SKM-1 (cell line): ENCODE data around the gene NAA16.
"Not testable (repeated sequence)": the region's sequence is repeated elsewhere in the genome, so short reads cannot be mapped to it uniquely, and the experiment has no call there.

Source experiments
- DNase-seq: peaks from one replicate; lab custom pipeline; 2025; ENCODE audit not compliant: unreplicated experiment; lab: John Stamatoyannopoulos, UW

The NAA16 gene

GRCh38 chr13:41403983-41404382 lies 92.9 kb downstream of the NAA16 start:
- no peak for DNase-seq

DNA sequence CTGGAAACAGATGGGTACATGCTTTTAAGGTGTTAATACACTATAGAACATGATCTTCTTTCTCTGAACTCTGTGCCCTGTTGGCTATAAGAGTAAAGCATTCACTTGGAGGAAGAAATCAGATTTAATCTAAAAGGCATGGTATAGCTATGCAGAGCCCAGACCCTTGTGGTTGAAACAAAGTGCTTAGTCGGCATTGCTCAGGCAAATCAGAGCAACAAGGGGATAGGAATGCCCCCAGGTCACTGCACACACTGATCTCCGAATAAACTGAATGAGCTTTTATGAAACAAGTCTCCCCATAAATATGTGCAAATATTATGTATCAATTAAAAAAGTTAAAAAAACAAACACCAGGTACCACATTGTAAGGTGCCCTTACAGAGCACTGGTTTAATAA lies 94.3 kb downstream of the NAA16 start:
- no peak for DNase-seq

GRCh38 chr13:41407380-41407779 lies 96.3 kb downstream of the NAA16 start:
- DNase-seq: no peak

GRCh38 chr13:41408121-41408520 lies 97.1 kb downstream of the NAA16 start:
- DNase-seq: no peak

- DNase-seq: no peak
Measured at GRCh38 chr13:41408746-41409145, 97.7 kb downstream of the NAA16 start.

DNA sequence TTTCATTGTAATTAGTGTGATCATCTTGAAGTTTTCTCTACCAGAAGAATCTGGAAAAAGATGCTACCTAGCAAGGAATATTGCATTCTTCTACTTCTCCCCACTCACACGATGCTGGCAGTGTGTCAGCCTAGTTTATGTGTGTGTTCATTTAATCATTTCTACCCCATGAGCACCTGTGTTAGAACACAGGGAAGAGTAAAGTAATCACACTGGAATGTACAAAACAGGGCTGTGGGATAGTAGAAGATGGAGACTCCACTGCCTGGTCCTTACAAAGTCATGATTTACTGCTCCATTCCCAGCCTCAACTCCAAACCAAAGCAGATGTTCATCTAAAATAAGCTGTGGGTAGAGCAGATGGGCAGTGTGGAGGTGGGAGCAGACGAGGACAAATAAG lies 98.5 kb downstream of the NAA16 start:
- no peak for DNase-seq

DNA sequence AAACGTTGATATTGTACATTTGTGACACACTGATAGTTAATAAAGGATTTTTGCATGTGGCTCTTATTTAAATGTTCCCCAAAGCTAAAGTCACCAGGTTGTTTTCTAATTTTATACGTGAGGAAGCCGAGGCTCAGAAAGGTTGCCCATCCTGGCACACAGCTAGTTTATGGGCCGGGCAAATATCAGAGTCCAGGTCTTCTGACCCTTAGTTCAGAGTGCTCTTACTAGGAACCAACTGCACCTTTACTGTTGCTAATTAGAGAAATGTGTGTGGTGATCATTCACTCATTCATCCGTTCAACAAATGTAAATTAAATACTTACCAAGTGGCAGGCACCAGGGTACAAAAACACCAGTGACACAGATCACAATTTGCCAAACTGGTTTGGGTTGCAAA lies 100.0 kb downstream of the NAA16 start:
- DNase-seq: no peak

DNA sequence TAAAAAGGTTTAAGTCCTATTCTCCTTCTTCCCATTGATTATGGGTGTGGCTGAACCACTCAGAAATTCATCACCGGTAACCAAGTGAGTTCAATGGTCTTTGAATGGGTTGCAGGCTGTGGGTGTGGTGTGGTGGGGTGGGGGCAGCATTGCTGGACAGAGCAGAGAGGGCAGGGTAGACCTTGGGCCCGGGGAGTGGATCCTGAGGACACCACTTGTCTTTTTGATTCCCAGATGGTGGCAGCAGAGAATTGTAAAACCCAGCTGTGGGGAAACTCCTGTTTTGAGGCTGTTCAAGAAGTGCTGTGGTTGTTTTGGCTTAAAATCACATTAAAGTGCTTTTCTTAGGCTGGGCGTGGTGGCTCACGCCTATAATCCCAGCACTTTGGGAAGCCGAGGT lies 100.5 kb downstream of the NAA16 start:
- no peak for DNase-seq

- DNase-seq: no peak
Measured at GRCh38 chr13:41413872-41414271, 102.8 kb downstream of the NAA16 start.

DNA sequence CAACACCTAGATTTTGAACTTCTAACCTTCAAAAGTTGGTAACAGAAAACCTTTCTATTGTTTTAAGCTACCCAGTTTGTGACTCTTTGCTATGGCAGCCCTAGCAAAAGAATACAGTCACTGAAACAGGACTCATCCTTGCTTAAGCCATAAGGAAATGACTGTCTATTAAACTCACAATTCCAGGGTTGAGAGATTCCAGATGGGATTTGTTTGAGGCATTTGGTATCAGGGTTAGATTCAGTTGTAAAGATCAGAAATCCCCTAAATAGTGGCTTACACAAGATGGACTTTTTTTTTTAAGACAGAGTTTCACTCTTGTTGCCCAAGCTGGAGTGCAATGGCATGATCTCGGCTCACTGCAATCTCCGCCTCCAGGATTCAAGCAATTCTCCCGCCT lies 105.2 kb downstream of the NAA16 start:
- DNase-seq: no peak

GRCh38 chr13:41418027-41418426 lies 107.0 kb downstream of the NAA16 start:
- no peak for DNase-seq

DNA sequence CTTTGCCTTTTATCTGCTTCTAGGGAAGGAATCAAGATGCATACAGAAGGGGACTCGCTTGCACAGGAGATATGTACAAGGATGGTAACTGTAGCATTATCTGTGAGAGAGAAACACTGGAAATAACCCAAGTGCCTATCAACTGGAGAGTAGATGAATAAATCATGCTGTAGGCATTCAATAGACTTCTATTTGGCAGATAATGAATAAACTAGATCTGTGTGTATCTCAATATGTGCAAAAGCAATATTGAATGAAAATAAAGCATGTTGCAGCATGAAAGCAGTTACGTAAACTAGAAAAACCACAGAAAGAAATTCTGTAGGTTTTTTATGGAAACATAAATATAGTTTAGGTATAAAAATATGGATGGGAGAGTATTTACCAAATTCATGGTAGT lies 107.7 kb downstream of the NAA16 start:
- DNase-seq: no peak

- DNase-seq: no peak
Measured at GRCh38 chr13:41419206-41419605, 108.1 kb downstream of the NAA16 start.

DNA sequence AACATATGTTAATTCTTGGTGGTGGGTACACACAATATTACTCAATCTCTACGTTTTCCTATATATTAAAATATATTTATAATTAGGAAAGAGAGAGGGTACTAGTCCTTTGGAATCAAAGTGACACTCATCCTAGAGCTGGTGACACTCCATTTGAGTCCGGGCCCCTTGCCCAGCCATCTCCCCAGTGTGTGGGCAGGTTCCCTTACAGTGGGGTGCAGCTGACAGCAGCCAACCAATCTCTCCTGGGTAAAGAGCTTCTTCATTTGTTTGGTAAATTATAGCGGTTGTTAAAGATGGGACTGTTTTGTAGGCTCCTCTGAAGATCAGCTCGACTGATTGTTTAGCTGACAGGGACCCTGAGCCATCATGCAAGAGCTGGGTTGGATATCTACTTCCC lies 109.1 kb downstream of the NAA16 start:
- DNase-seq: no peak

- not testable (repeated sequence) for DNase-seq
Measured at GRCh38 chr13:41421330-41421729, 110.3 kb downstream of the NAA16 start.

DNA sequence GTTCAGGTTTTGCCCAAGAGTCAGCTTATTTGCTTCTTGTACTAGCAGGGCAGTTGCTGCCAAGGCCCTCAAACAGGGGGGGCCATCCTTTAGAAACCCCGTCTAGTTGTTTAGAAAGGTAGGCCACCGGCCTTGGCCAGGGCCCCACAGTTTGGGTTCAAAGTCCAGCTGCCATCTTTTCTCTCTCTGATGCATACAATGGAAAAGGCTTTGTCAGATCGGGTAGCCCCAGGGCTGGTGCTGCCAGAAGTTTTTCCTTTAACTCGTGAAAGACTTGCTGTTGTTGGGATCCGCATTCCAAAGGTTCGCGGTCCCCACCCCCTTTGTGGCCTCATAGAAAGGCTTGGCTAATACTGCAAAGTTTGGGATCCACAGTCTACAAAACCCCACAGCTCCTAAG lies 110.9 kb downstream of the NAA16 start:
- DNase-seq: not testable (repeated sequence)

- DNase-seq: not testable (repeated sequence)
Measured at GRCh38 chr13:41423259-41423658, 112.2 kb downstream of the NAA16 start.

DNA sequence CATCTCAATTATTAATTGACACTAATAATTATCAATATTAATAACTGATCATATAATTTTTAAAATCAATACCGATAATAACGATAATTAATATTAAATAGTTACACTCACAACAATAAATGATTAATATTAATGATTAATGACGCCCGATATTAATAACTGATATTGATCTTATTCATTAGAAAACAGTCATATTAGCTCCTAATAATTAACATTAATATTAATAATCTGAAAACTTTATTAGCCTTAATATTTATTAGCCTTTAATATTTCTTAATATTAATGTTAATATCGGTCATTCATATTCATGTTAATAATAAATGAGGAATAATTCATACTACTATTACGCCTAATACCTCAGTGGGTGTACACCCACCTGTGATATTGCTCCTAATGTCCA lies 113.6 kb downstream of the NAA16 start:
- DNase-seq: not testable (repeated sequence)

DNA sequence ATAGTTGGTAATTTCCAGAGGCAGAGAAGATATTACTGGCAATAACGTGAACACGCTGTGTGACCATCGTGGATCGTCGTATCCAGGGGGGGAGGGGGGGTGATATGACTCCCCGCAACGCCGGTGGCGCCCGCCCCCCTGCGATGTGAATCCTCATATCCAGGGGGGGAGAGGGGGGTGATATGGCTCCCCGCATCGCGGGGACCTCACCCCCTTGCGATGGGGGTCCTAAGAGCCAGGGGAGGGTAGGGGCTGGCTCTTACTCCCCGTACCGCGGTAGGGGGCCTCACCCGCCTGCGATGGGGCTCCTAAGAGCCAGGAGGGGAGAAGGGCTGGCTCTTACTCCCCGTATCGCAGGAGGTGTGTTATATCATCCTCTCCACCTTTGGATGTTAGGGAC lies 115.0 kb downstream of the NAA16 start:
- DNase-seq: no peak
